SK-N-SH treated with all-trans-retinoic acid at 6 μM for 48 hours (cell line): Measurements from ENCODE around the gene HPN.

Experiments
- ATAC-seq: fragments of 200-7000 bp; cut with Tn5 transposase; 3 replicates; pipeline ENCODE4 v1.9.1; 2020; ENCODE audit warnings: mild to moderate bottlenecking, moderate library complexity
- CREB5 ChIP-seq: fragments of 250-450 bp; sonication (Bioruptor Pico); IDR thresholded peaks from 2 replicates; pipeline ENCODE4 v1.5.1; 2020; ENCODE audit warnings: low read depth, mild to moderate bottlenecking, moderate library complexity
- CSDC2 ChIP-seq: fragments of 250-450 bp; sonication (Bioruptor Pico); IDR thresholded peaks from 2 replicates; pipeline ENCODE4 v1.5.0; 2020; ENCODE audit warnings: mild to moderate bottlenecking, moderate library complexity
- CSRNP3 ChIP-seq: fragments of 250-450 bp; sonication (Bioruptor Pico); IDR thresholded peaks from 2 replicates; pipeline ENCODE4 v1.5.1; 2021; ENCODE audit warnings: mild to moderate bottlenecking, moderate library complexity
- ESRRG ChIP-seq: fragments of 250-450 bp; sonication (Bioruptor Pico); IDR thresholded peaks from 2 replicates; pipeline ENCODE4 v1.6.1; 2021; ENCODE audit warnings: mild to moderate bottlenecking
- ISL1 ChIP-seq: fragments of 250-450 bp; sonication (Bioruptor Pico); IDR thresholded peaks from 2 replicates; pipeline ENCODE4 v2.1.2; 2022; ENCODE audit warnings: mild to moderate bottlenecking, moderate library complexity
- OSR1 ChIP-seq: fragments of 250-450 bp; sonication (Bioruptor Pico); IDR thresholded peaks from 2 replicates; pipeline ENCODE4 v1.8.0; 2022; ENCODE audit warnings: moderate library complexity, mild to moderate bottlenecking, inconsistent platforms
- PATZ1 ChIP-seq: fragments of 250-450 bp; sonication (Bioruptor Pico); IDR thresholded peaks from 2 replicates; pipeline ENCODE4 v1.8.0; 2020; ENCODE audit warnings: mild to moderate bottlenecking, moderate library complexity, borderline replicate concordance
- POU6F1 ChIP-seq: fragments of 250-450 bp; sonication (Bioruptor Pico); IDR thresholded peaks from 2 replicates; pipeline ENCODE4 v1.8.0; 2021; ENCODE audit warnings: low read depth, mild to moderate bottlenecking, moderate library complexity, borderline replicate concordance
- PPARA ChIP-seq: fragments of 250-450 bp; sonication (Bioruptor Pico); IDR thresholded peaks from 2 replicates; pipeline ENCODE4 v1.5.0; 2020; ENCODE audit warnings: mild to moderate bottlenecking, borderline replicate concordance
- SNAI2 ChIP-seq: fragments of 250-450 bp; sonication (Bioruptor Pico); IDR thresholded peaks from 2 replicates; pipeline ENCODE4 v1.5.0; 2020; ENCODE audit warnings: mild to moderate bottlenecking, moderate library complexity
- TCF4 ChIP-seq: fragments of 250-450 bp; sonication (Bioruptor Pico); IDR thresholded peaks from 2 replicates; pipeline ENCODE4 v1.8.0; 2021; ENCODE audit warnings: mild to moderate bottlenecking, moderate library complexity, borderline replicate concordance
- TOX ChIP-seq: fragments of 250-450 bp; sonication (Bioruptor Pico); IDR thresholded peaks from 2 replicates; pipeline ENCODE4 v1.8.0; 2021; ENCODE audit warnings: mild to moderate bottlenecking, moderate library complexity, borderline replicate concordance
- TSHZ2 ChIP-seq: fragments of 250-450 bp; sonication (Bioruptor Pico); IDR thresholded peaks from 2 replicates; pipeline ENCODE4 v1.5.0; 2020; ENCODE audit warnings: mild to moderate bottlenecking, moderate library complexity
- ZC3H10 ChIP-seq: fragments of 250-450 bp; sonication (Bioruptor Pico); IDR thresholded peaks from 2 replicates; pipeline ENCODE4 v1.5.1; 2021; ENCODE audit warnings: mild to moderate bottlenecking, moderate library complexity
- ZFP3 ChIP-seq: fragments of 250-450 bp; sonication (Bioruptor Pico); IDR thresholded peaks from 2 replicates; pipeline ENCODE4 v1.5.0; 2020; ENCODE audit warnings: mild to moderate bottlenecking, moderate library complexity
- ZNF565 ChIP-seq: fragments of 450-650 bp; formaldehyde crosslinking; conservative IDR thresholded peaks from 2 replicates; pipeline ENCODE4 v1.5.0; 2020; ENCODE audit warnings: low read depth, mild to moderate bottlenecking, moderate library complexity
- ZNF70 ChIP-seq: fragments of 450-650 bp; formaldehyde crosslinking; IDR thresholded peaks from 2 replicates; pipeline ENCODE4 v1.5.0; 2020; ENCODE audit warnings: mild to moderate bottlenecking, moderate library complexity
- ZNF8 ChIP-seq: fragments of 450-650 bp; formaldehyde crosslinking; IDR thresholded peaks from 2 replicates; pipeline ENCODE4 v1.5.0; 2020; ENCODE audit warnings: mild to moderate bottlenecking, moderate library complexity

HPN gene

GRCh38 chr19:35042954-35043604 lies 1.6 kb downstream of the HPN start (continued):
- TF ChIP-seq ZFP3 (CRISPR knock-in tag): no peak
- TF ChIP-seq, all 23 proteins: peak for 0

- TF ChIP-seq PPARA (CRISPR knock-in tag) (no peak), POU6F1 (CRISPR knock-in tag) (no peak), PATZ1 (CRISPR knock-in tag) (no peak), ZNF70 (CRISPR knock-in tag) (no peak), ZNF565 (CRISPR knock-in tag) (no peak), TCF4 (CRISPR knock-in tag) (no peak)
- TF ChIP-seq, all 23 proteins: peak for 0
Observed at GRCh38 chr19:35043906-35044305, 2.4 kb downstream of the HPN start.

GRCh38 chr19:35044317-35045117 lies 3.0 kb downstream of the HPN start:
- no peak for TF ChIP-seq ISL1 (CRISPR knock-in tag)
- TF ChIP-seq PATZ1 (CRISPR knock-in tag): no peak
- no peak for TF ChIP-seq ZNF70 (CRISPR knock-in tag)
- no peak for TF ChIP-seq TCF4 (CRISPR knock-in tag)
- no peak for TF ChIP-seq CSDC2 (CRISPR knock-in tag)
- TF ChIP-seq TSHZ2: no peak
- TF ChIP-seq TOX (CRISPR knock-in tag): no peak
- no peak for TF ChIP-seq OSR1 (CRISPR knock-in tag)
- no peak for TF ChIP-seq PPARA (CRISPR knock-in tag)
- no peak for TF ChIP-seq ZC3H10 (CRISPR knock-in tag)
- TF ChIP-seq ZNF8: no peak
- no peak for TF ChIP-seq CSRNP3
- TF ChIP-seq ESRRG (CRISPR knock-in tag): no peak
- TF ChIP-seq ZNF565 (CRISPR knock-in tag): no peak
- TF ChIP-seq SNAI2 (CRISPR knock-in tag): no peak
- TF ChIP-seq CREB5 (CRISPR knock-in tag): no peak
- no peak for TF ChIP-seq POU6F1 (CRISPR knock-in tag)
- TF ChIP-seq ZFP3 (CRISPR knock-in tag): no peak
- ATAC-seq: peak; percentile 63

More at GRCh38 chr19:35043906-35044305, 2.4 kb downstream of the HPN start:
- no peak for ATAC-seq
